Fibroblast of villous mesenchyme (primary cell): ENCODE results near the gene ECE1. TPM values are rescaled to one million over a fixed set of nuclear protein-coding genes. Genes with fewer than 3 reads are reported as not detected.
A peak's percentile ranks its signal among the peaks of the same experiment; 100 is the strongest.
"Not testable (repeated sequence)": the region's sequence is repeated elsewhere in the genome, so short reads cannot be mapped to it uniquely, and the experiment has no call there.

ENCODE experiments used
- DNase-seq: peaks from one replicate; pipeline ENCODE4 v3.0.0-alpha.2; 2010; ENCODE audit warnings: low read depth
- H3K4me3 ChIP-seq: 2 replicates; pipeline ENCODE4 v1.5.1; 2011; ENCODE audit warnings: low read depth, mild to moderate bottlenecking, low read length
- CTCF ChIP-seq: IDR thresholded peaks from 2 replicates; pipeline ENCODE4 v1.5.1; 2012; ENCODE audit warnings: low read depth, mild to moderate bottlenecking, low read length; ENCODE audit not compliant: insufficient read depth
- total RNA-seq: library from RNA; depleted of rRNA; stranded (reverse); fragments of >200 nt; gene quantifications from 2 replicates; pipeline ENCODE4 v1.2.3, GENCODE V29; 2012

The ECE1 gene
- total RNA-seq, 1 donor: 127 TPM

DNA sequence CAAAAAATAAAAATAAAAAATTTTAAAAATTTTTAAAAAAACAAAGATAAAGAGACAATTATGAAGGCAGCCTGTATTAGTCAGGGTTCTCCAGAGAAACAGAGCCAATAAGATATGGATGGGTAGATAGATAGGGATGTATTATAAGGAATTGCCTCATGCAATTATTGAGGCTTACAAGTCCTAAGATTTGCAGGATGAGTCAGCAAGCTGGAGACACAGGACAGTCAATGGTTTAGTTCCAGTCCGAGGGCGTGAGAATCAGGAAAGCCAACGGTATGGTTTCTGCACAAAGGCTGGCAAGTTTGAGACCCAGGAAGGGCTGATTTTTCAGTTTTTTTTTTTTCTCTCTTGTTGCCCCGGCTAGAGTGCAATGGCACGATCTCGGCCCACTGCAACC, 89.5 kb downstream of the ECE1 start:
- peak; percentile 59 for DNase-seq
- H3K4me3 ChIP-seq: no peak overlapping the region
- TF ChIP-seq CTCF: no peak

DNA sequence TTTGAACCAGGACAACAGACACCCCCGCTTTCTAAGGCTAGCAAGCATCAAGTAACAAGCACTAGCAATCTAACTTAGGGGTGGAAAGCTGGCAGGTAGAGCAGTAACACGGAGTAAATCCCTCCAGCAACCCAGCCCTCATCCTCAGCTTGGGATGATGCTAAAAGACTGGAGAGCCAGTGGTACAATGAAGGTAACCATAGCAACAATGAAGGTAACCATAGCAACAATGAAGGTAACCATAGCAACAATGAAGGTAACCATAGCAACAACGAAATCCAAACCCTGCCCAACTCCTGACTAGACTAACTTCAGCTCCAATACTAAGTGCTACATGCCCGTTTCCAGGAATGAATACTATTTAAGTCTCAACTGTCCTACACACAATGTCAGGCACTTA, 91.3 kb downstream of the ECE1 start:
- DNase-seq: no peak
- TF ChIP-seq CTCF: no peak

GRCh38 chr1:21192871-21193270, 97.4 kb downstream of the ECE1 start:
- no peak for DNase-seq
- no peak overlapping the region for H3K4me3 ChIP-seq
- no peak for TF ChIP-seq CTCF

More for the DNA sequence above, 91.3 kb downstream of the ECE1 start:
- no peak overlapping the region for H3K4me3 ChIP-seq

GRCh38 chr1:21192284-21192683, 98.0 kb downstream of the ECE1 start:
- no peak for DNase-seq
- no peak for TF ChIP-seq CTCF
- H3K4me3 ChIP-seq: no peak overlapping the region

GRCh38 chr1:21190771-21191170, 99.5 kb downstream of the ECE1 start:
- H3K4me3 ChIP-seq, DNase-seq: not testable (repeated sequence)

GRCh38 chr1:21189906-21190500, 100.3 kb downstream of the ECE1 start:
- no peak for DNase-seq
- no peak for TF ChIP-seq CTCF
- H3K4me3 ChIP-seq: no peak overlapping the region

GRCh38 chr1:21189421-21189820, 100.8 kb downstream of the ECE1 start:
- H3K4me3 ChIP-seq: no peak overlapping the region
- TF ChIP-seq CTCF: no peak
- no peak for DNase-seq
